OCI-LY7 (cell line): Measurements from ENCODE around the gene NBPF4. TPM values are rescaled to one million over a fixed set of nuclear protein-coding genes. Genes with fewer than 3 reads are reported as not detected.
"Not testable (repeated sequence)": the region's sequence is repeated elsewhere in the genome, so short reads cannot be mapped to it uniquely, and the experiment has no call there.

Source experiments
- Bru-seq: library from RNA; stranded (reverse); fragments of 400-500 nt; gene quantifications from one replicate; lab custom pipeline; 2021; lab: Mats Ljungman, UMichigan
- BruChase-seq, 2 experiments: library from RNA; stranded (reverse); fragments of 400-500 nt; gene quantifications; one replicate each; lab custom pipeline; 2021; lab: Mats Ljungman, UMichigan
- BruUV-seq: library from RNA; stranded (reverse); fragments of 400-500 nt; replicated peaks from 2 replicates; lab custom pipeline; 2021; lab: Mats Ljungman, UMichigan
- CTCF ChIA-PET: fragments of 300-600 bp; sonication (Branson Sonifier 250); formaldehyde crosslinking; loops from one replicate; lab custom pipeline; 2022; ENCODE audit warnings: antibody characterized with exemption; ENCODE audit not compliant: unreplicated experiment; lab: Charles Lee
- POLR2A ChIA-PET: fragments of 300-600 bp; sonication (Branson Sonifier 250); formaldehyde crosslinking; loops from one replicate; lab custom pipeline; 2022; ENCODE audit warnings: antibody characterized with exemption; lab: Charles Lee
- DNase-seq: peaks from one replicate; pipeline ENCODE4 v3.0.0-alpha.2; 2015; ENCODE audit warnings: low spot score
- H2AFZ ChIP-seq: fragments of 200-600 bp; sonication (generic), shearing (Covaris generic); 2 replicates; pipeline ENCODE4 v1.6.1; 2014; ENCODE audit warnings: mild to moderate bottlenecking, antibody characterized with exemption, low read length, moderate library complexity
- H3K27ac ChIP-seq: fragments of 200-600 bp; sonication (generic); 2 replicates; pipeline ENCODE4 v1.5.1; 2014; ENCODE audit warnings: mixed run types, low read depth, mild to moderate bottlenecking, moderate library complexity, low read length, inconsistent platforms; ENCODE audit not compliant: poor library complexity, severe bottlenecking
- H3K36me3 ChIP-seq: fragments of 200-600 bp; sonication (generic); 2 replicates; pipeline ENCODE4 v1.6.1; 2014; ENCODE audit warnings: mild to moderate bottlenecking, antibody characterized with exemption, low read length, moderate library complexity, mixed read lengths; ENCODE audit not compliant: insufficient read depth
- H3K4me1 ChIP-seq: fragments of 200-600 bp; sonication (generic); 2 replicates; pipeline ENCODE4 v1.5.1; 2014; ENCODE audit warnings: mild to moderate bottlenecking, low read length; ENCODE audit not compliant: insufficient read depth, poor library complexity, severe bottlenecking
- H3K4me2 ChIP-seq: fragments of 200-600 bp; sonication (generic); 2 replicates; pipeline ENCODE4 v1.6.1; 2014; ENCODE audit warnings: mild to moderate bottlenecking, low read length
- H3K4me3 ChIP-seq: fragments of 200-600 bp; sonication (generic); 2 replicates; pipeline ENCODE4 v1.5.1; 2014; ENCODE audit warnings: mild to moderate bottlenecking, low read depth, low read length; ENCODE audit not compliant: poor library complexity, severe bottlenecking
- H3K79me2 ChIP-seq: fragments of 200-600 bp; sonication (generic); 2 replicates; pipeline ENCODE4 v1.6.1; 2016; ENCODE audit warnings: low read depth, mild to moderate bottlenecking, low read length, moderate library complexity, mixed read lengths; ENCODE audit not compliant: insufficient read depth
- H3K9me2 ChIP-seq: fragments of 200-600 bp; sonication (generic); 2 replicates; pipeline ENCODE4 v1.6.1; 2016; ENCODE audit warnings: mild to moderate bottlenecking, low read length, mixed read lengths; ENCODE audit not compliant: insufficient read depth
- H3K9me3 ChIP-seq: fragments of 200-600 bp; sonication (generic); 2 replicates; pipeline ENCODE4 v1.6.1; 2014; ENCODE audit warnings: mild to moderate bottlenecking, mixed run types, low read length, mixed read lengths
- H4K20me1 ChIP-seq: fragments of 200-600 bp; sonication (generic); 2 replicates; pipeline ENCODE4 v1.6.1; 2014; ENCODE audit warnings: mild to moderate bottlenecking, antibody characterized with exemption, low read length, moderate library complexity, mixed read lengths; ENCODE audit not compliant: insufficient read depth
- intact Hi-C: fragments of 100-400 bp; cut with micrococcal nuclease; formaldehyde crosslinking; loops from one replicate; pipeline ENCODE4 v1.10.0; 2022; ENCODE audit not compliant: unreplicated experiment
- long read RNA-seq: library from polyadenylated mRNA; stranded (forward); transcript quantifications from one replicate; pipeline ENCODE4 v2.0.0, GENCODE V29; 2022
- total RNA-seq, 2 experiments: library from RNA; depleted of rRNA in 1 of 2; stranded (reverse); fragments of >200 nt in 1 of 2; shearing (Covaris generic) in 1 of 2; gene quantifications; 2 replicates each; pipeline ENCODE4 v1.2.3, GENCODE V29; 2014 to 2022

NBPF4 gene, protein sequence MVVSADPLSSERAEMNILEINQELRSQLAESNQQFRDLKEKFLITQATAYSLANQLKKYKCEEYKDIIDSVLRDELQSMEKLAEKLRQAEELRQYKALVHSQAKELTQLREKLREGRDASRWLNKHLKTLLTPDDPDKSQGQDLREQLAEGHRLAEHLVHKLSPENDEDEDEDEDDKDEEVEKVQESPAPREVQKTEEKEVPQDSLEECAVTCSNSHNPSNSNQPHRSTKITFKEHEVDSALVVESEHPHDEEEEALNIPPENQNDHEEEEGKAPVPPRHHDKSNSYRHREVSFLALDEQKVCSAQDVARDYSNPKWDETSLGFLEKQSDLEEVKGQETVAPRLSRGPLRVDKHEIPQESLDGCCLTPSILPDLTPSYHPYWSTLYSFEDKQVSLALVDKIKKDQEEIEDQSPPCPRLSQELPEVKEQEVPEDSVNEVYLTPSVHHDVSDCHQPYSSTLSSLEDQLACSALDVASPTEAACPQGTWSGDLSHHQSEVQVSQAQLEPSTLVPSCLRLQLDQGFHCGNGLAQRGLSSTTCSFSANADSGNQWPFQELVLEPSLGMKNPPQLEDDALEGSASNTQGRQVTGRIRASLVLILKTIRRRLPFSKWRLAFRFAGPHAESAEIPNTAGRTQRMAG
- total RNA-seq (2014; rRNA removed; shearing (Covaris generic)) (not detected in 2 replicates), total RNA-seq (2022) (not detected in 2 replicates), Bru-seq, nascent RNA (not detected), BruChase-seq, experiment 1, labeled RNA remaining after a 6-hour chase (not detected), BruChase-seq, experiment 2, labeled RNA remaining after a 2-hour chase (not detected)
- long read RNA-seq = 0 reads

DNA sequence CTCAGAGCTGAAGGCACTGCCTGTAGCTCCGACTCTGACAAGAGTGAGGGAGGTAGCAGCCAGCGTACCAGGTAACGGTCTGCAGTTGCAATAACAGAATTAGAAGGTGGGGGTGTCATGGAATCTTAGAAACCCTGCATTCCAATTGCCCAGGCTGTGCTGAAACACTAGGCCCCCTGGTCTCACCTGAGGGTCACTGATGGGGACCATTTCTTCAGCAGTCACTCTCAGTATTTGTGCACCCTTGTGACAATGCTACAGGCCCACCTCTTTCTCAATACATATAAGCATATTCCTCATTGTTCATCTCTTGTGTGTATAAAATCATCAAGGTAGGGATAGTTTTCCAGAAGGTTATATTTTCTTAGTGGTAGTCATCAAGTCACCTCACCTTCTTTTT lies at the start of gene NBPF4:
NBPF4 (minus strand) TSS at position 101 of the 400 bp plus-strand sequence. CDS start 315 bp downstream, outside the sequence.
- H4K20me1 ChIP-seq, intact Hi-C loops, BruUV-seq, H3K9me3 ChIP-seq, H3K4me1 ChIP-seq, H3K27ac ChIP-seq, H3K79me2 ChIP-seq, H2AFZ ChIP-seq, H3K4me2 ChIP-seq, CTCF ChIA-PET, H3K9me2 ChIP-seq, H3K36me3 ChIP-seq, H3K4me3 ChIP-seq, DNase-seq, POLR2A ChIA-PET: not testable (repeated sequence)

DNA sequence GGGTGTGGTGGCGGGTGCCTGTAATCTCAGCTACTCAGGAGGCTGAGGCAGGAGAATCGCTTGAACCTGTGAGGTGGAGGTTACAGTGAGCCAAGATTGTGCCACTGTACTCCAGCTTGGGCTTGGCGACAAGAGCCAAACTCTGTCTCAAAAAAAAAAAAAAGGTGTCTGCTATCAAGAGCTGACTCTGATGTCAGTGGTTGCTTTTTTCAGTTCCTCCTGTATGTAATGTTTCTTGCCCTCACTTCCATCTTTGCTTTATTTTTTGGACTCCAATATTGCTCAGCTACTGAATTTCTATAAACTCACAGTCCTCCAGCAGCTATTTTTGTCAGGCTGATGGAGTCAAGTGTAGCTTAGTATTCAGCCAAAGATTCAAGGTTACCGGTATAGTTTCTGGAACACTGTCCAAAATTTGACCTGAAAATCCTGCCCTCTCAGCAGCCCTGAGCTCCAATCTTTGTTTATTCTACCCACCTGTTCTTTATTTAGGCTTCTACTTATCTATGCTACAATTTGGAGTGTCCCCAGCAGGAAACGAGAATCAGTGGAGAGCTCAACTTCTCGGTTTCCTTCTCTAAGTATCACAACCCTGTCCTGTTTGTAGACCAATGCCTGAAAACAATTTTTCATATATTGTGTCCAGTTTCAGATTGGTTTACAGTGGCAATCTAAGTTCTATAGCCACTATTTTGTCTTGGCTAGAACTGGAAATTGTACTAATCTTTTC lies 38.8 kb upstream of the NBPF4 start:
- DNase-seq, H3K36me3 ChIP-seq, H3K9me2 ChIP-seq, CTCF ChIA-PET, H3K9me3 ChIP-seq, H3K4me1 ChIP-seq, H3K4me3 ChIP-seq, H3K27ac ChIP-seq, H3K79me2 ChIP-seq, BruUV-seq, H3K4me2 ChIP-seq, POLR2A ChIA-PET, H4K20me1 ChIP-seq, H2AFZ ChIP-seq, intact Hi-C loops: not testable (repeated sequence)

- CTCF ChIA-PET, H3K4me3 ChIP-seq, H4K20me1 ChIP-seq, intact Hi-C loops, H2AFZ ChIP-seq, H3K9me3 ChIP-seq, H3K79me2 ChIP-seq, H3K9me2 ChIP-seq, H3K4me2 ChIP-seq, H3K36me3 ChIP-seq, BruUV-seq, POLR2A ChIA-PET, H3K4me1 ChIP-seq, DNase-seq, H3K27ac ChIP-seq: not testable (repeated sequence)
These were observed 28.8 kb upstream of the NBPF4 start for GRCh38 chr1:108272485-108273327.

- H3K4me3 ChIP-seq, H2AFZ ChIP-seq, H3K9me2 ChIP-seq, intact Hi-C loops, H3K4me1 ChIP-seq, BruUV-seq, H4K20me1 ChIP-seq, H3K36me3 ChIP-seq, CTCF ChIA-PET, H3K4me2 ChIP-seq, H3K9me3 ChIP-seq, POLR2A ChIA-PET, DNase-seq, H3K79me2 ChIP-seq, H3K27ac ChIP-seq: not testable (repeated sequence)
These were observed 23.2 kb upstream of the NBPF4 start for GRCh38 chr1:108267097-108267496.

DNA sequence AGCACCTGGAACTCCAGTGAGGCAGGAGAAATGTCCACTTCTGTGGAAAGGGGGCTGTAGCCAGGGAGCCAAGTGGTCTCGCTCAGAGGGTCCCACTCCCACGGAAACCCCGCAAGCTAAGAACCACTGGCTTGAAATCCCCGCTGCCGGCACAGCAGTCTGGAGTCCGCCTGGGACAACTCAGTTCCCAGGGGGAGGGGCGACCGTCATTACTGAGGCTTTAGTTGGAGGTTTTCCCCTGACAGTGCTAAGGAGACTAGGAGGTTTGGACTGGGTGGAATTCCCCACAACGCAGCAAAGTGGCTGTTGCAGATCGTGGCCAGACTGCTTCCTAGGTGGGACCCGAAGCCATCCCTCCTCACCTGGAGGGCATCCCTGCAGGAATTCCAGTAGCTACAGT lies 18.1 kb upstream of the NBPF4 start:
- H3K4me1 ChIP-seq = not testable (repeated sequence)

More for the DNA sequence above, 18.1 kb upstream of the NBPF4 start:
- H3K4me2 ChIP-seq, H4K20me1 ChIP-seq, POLR2A ChIA-PET, BruUV-seq, H3K27ac ChIP-seq, H3K36me3 ChIP-seq, H3K9me3 ChIP-seq, H3K9me2 ChIP-seq, H3K4me3 ChIP-seq, intact Hi-C loops, H3K79me2 ChIP-seq, H2AFZ ChIP-seq, CTCF ChIA-PET, DNase-seq: not testable (repeated sequence)
